ENCODE data around the gene OXER1.

Gene OXER1

GRCh38 chr2:42808301-42808700 lies 44.4 kb upstream of the OXER1 start:
- CTCF ChIA-PET = no interaction called here

DNA sequence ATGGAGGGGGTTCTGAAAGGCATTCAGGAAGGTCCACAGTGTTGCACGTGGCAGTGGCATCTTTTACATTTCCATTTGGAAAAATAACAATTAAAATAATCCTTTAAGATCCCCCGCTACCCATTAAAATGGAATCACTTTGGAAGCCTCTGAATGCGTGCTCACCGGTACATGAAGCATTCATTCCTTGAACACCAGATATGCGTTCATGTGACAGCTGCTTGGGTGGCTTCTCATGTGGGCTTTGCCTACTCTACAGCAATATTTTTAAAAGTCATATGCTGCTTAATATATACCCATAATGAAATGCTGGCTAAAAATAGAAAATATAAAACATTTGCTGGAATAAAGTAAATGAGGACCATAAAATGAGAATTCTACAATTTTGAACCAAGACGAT lies 42.9 kb upstream of the OXER1 start:
- ChIA-PET CTCF (no interaction called here), POLR2A (no interaction called here)
- H3K9me3 ChIP-seq (ENCODE audit: control insufficient read depth, insufficient read depth, low read depth, low read length) = no peaks in the 10 kb centered on the region
- no peak overlapping the region for H3K4me3 ChIP-seq (ENCODE audit: low read depth, low read length)
- no peaks in the 10 kb centered on the region for H3K4me1 ChIP-seq (ENCODE audit: control insufficient read depth, insufficient read depth, low read length)
- TF ChIP-seq ZNF433 (tag by site-specific recombination; IDR thresholded peaks at IDR 0.05; ENCODE audit: low read depth) (no peak), ZNF239 (tag by site-specific recombination; IDR thresholded peaks at IDR 0.05) (no peak), MYNN (tag by site-specific recombination; IDR thresholded peaks at IDR 0.05; ENCODE audit: borderline replicate concordance) (no peak), YY1 (tag by site-specific recombination; IDR thresholded peaks at IDR 0.05) (no peak), ZNF791 (tag by site-specific recombination; IDR thresholded peaks at IDR 0.05) (no peak), ZNF843 (tag by site-specific recombination; IDR thresholded peaks at IDR 0.05) (no peak), SCRT1 (tag by site-specific recombination; IDR thresholded peaks at IDR 0.05; ENCODE audit: borderline replicate concordance) (no peak), FEZF1 (tag by site-specific recombination; IDR thresholded peaks at IDR 0.05) (no peak), ZBTB8A (tag by site-specific recombination; IDR thresholded peaks at IDR 0.05) (no peak), SALL2 (tag by site-specific recombination; IDR thresholded peaks at IDR 0.05; ENCODE audit: borderline replicate concordance) (no peak), ZNF792 (tag by site-specific recombination; IDR thresholded peaks at IDR 0.05) (no peak), ZNF664 (tag by site-specific recombination; IDR thresholded peaks at IDR 0.05) (no peak), ZNF350 (tag by site-specific recombination; IDR thresholded peaks at IDR 0.05) (no peak), ZBTB7A (tag by site-specific recombination; IDR thresholded peaks at IDR 0.05; ENCODE audit: low read depth) (no peak), ZNF10 (tag by site-specific recombination; IDR thresholded peaks at IDR 0.05) (no peak)
- TF ChIP-seq, protein P1, sequence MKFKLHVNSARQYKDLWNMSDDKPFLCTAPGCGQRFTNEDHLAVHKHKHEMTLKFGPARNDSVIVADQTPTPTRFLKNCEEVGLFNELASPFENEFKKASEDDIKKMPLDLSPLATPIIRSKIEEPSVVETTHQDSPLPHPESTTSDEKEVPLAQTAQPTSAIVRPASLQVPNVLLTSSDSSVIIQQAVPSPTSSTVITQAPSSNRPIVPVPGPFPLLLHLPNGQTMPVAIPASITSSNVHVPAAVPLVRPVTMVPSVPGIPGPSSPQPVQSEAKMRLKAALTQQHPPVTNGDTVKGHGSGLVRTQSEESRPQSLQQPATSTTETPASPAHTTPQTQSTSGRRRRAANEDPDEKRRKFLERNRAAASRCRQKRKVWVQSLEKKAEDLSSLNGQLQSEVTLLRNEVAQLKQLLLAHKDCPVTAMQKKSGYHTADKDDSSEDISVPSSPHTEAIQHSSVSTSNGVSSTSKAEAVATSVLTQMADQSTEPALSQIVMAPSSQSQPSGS (tag by site-specific recombination; IDR thresholded peaks at IDR 0.05; ENCODE audit: low read depth) = no peak
- TF ChIP-seq, protein P2, sequence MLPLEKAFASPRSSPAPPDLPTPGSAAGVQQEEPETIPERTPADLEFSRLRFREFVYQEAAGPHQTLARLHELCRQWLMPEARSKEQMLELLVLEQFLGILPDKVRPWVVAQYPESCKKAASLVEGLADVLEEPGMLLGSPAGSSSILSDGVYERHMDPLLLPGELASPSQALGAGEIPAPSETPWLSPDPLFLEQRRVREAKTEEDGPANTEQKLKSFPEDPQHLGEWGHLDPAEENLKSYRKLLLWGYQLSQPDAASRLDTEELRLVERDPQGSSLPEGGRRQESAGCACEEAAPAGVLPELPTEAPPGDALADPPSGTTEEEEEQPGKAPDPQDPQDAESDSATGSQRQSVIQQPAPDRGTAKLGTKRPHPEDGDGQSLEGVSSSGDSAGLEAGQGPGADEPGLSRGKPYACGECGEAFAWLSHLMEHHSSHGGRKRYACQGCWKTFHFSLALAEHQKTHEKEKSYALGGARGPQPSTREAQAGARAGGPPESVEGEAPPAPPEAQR (tag by site-specific recombination; IDR thresholded peaks at IDR 0.05) = no peak
- H3K36me3 ChIP-seq (ENCODE audit: control insufficient read depth in 2 of 2, insufficient read depth in 1 of 2, low read length in 2 of 2) = no peaks in the 10 kb centered on the region
- no peak overlapping the region for H3K27ac ChIP-seq (ENCODE audit: extremely low read depth, low read depth, low read length)

More at GRCh38 chr2:42808301-42808700, 44.4 kb upstream of the OXER1 start:
- Histone ChIP-seq H3K4me3 (ENCODE audit: low read depth, low read length) (no peak overlapping the region), H3K4me1 (ENCODE audit: control insufficient read depth, insufficient read depth, low read length) (no peaks in the 10 kb centered on the region), H3K27ac (ENCODE audit: extremely low read depth, low read depth, low read length) (no peak overlapping the region), H3K36me3 (ENCODE audit: control insufficient read depth in 2 of 2, insufficient read depth in 1 of 2, low read length in 2 of 2) (no peaks in the 10 kb centered on the region), H3K9me3 (ENCODE audit: control insufficient read depth, insufficient read depth, low read depth, low read length) (no peaks in the 10 kb centered on the region)
- POLR2A ChIA-PET = no interaction called here
- TF ChIP-seq ZNF580 (tag by site-specific recombination; IDR thresholded peaks at IDR 0.05) (no peak), ZNF449 (tag by site-specific recombination; IDR thresholded peaks at IDR 0.05) (no peak), ZNF23 (tag by site-specific recombination; IDR thresholded peaks at IDR 0.05; ENCODE audit: borderline replicate concordance) (no peak), ZNF596 (tag by site-specific recombination; IDR thresholded peaks at IDR 0.05) (no peak), ZNF707 (tag by site-specific recombination; IDR thresholded peaks at IDR 0.05) (no peak), RBAK (tag by site-specific recombination; IDR thresholded peaks at IDR 0.05) (no peak)
- TF ChIP-seq, protein P3, sequence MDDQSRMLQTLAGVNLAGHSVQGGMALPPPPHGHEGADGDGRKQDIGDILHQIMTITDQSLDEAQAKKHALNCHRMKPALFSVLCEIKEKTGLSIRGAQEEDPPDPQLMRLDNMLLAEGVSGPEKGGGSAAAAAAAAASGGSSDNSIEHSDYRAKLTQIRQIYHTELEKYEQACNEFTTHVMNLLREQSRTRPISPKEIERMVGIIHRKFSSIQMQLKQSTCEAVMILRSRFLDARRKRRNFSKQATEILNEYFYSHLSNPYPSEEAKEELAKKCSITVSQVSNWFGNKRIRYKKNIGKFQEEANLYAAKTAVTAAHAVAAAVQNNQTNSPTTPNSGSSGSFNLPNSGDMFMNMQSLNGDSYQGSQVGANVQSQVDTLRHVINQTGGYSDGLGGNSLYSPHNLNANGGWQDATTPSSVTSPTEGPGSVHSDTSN (CRISPR knock-in tag; IDR thresholded peaks at IDR 0.05) = no peak

All from HEK293 (cell line).